Activated CD8-positive, alpha-beta T cell treated with anti-CD3 and anti-CD28 coated beads, Interleukin-2, amount 10 ng/mL, durations not matched to agents 7 days and 5 days (primary cell): ENCODE measurements around the gene MTMR12. TPM values are rescaled to one million over a fixed set of nuclear protein-coding genes. Genes with fewer than 3 reads are reported as not detected.

Experiments used
- ATAC-seq: fragments of 150-1000 bp; cut with Tn5 transposase; one replicate; pipeline ENCODE4 v1.10.0; 2021; ENCODE audit warnings: moderate library complexity
- CTCF ChIA-PET: fragments of 350-600 bp; sonication (Branson Sonifier 250); formaldehyde crosslinking; loops from one replicate; lab custom pipeline; 2021; ENCODE audit warnings: antibody characterized with exemption; lab: Charles Lee
- POLR2A ChIA-PET: fragments of 350-600 bp; sonication (Branson Sonifier 250); formaldehyde crosslinking; loops from one replicate; lab custom pipeline; 2021; ENCODE audit warnings: antibody characterized with exemption; lab: Charles Lee
- DNase-seq: peaks from one replicate; pipeline ENCODE4 v3.0.0-alpha.2; 2020
- H3K27ac Mint-ChIP-seq: one replicate; pipeline ENCODE4 v1.8.0; 2021; ENCODE audit warnings: mild to moderate bottlenecking, mixed read lengths
- H3K27me3 Mint-ChIP-seq: one replicate; pipeline ENCODE4 v1.8.0; 2021; ENCODE audit warnings: low read depth, mixed read lengths
- H3K36me3 Mint-ChIP-seq: one replicate; pipeline ENCODE4 v1.8.0; 2021; ENCODE audit warnings: low read depth, mixed read lengths
- H3K4me1 Mint-ChIP-seq: one replicate; pipeline ENCODE4 v1.8.0; 2021; ENCODE audit warnings: low read depth, mixed read lengths
- H3K4me3 Mint-ChIP-seq: one replicate; pipeline ENCODE4 v1.8.0; 2021; ENCODE audit warnings: mild to moderate bottlenecking, mixed read lengths
- H3K9me3 Mint-ChIP-seq: one replicate; pipeline ENCODE4 v1.8.0; 2022; ENCODE audit warnings: mixed read lengths; ENCODE audit not compliant: insufficient read depth
- total RNA-seq, 2 experiments: library from RNA; stranded (reverse); gene quantifications; one replicate each; pipeline ENCODE4 v1.2.3, GENCODE V29; 2021

The MTMR12 gene
- total RNA-seq = 10 to 100 TPM; 23.9 to 29.4 TPM

GRCh38 chr5:32312595-32313332 is at the start of gene MTMR12:
Gene MTMR12, minus strand, starts transcription at chr5:32312939. Its CDS starts 101 bp downstream, at chr5:32312838.
- ATAC-seq (peak; percentile 98), DNase-seq (peak; percentile 100)
- H3K36me3 Mint-ChIP-seq = peaks cover 18% of the 10 kb centered on the region
- H3K4me1 Mint-ChIP-seq = peaks cover 28% of the 10 kb centered on the region
- H3K4me3 Mint-ChIP-seq = peak within 1 kb of the TSS; percentile 84
- no peaks in the 10 kb centered on the region for H3K9me3 Mint-ChIP-seq
- POLR2A ChIA-PET = interaction anchor here (0.6 to 1.9 kb wide), 2 partner anchors 15 to 139 kb away, joined by 3 to 6 read pairs; partner anchors contain the start of gene GOLPH3
- peak within 1 kb of the TSS; percentile 96 for H3K27ac Mint-ChIP-seq
- no peaks in the 10 kb centered on the region for H3K27me3 Mint-ChIP-seq
- CTCF ChIA-PET = no interaction called here

- ChIA-PET CTCF (no interaction called here), POLR2A (no interaction called here)
- H3K4me1 Mint-ChIP-seq = no peaks in the 10 kb centered on the region
- no peaks in the 10 kb centered on the region for H3K9me3 Mint-ChIP-seq
- H3K36me3 Mint-ChIP-seq = peaks cover 38% of the 10 kb centered on the region
- ATAC-seq (no peak), DNase-seq (no peak)
- no peak overlapping the region for H3K4me3 Mint-ChIP-seq
- H3K27ac Mint-ChIP-seq = no peak overlapping the region
- no peaks in the 10 kb centered on the region for H3K27me3 Mint-ChIP-seq
These were observed 49.8 kb upstream of the MTMR12 start for GRCh38 chr5:32362527-32362926.

DNA sequence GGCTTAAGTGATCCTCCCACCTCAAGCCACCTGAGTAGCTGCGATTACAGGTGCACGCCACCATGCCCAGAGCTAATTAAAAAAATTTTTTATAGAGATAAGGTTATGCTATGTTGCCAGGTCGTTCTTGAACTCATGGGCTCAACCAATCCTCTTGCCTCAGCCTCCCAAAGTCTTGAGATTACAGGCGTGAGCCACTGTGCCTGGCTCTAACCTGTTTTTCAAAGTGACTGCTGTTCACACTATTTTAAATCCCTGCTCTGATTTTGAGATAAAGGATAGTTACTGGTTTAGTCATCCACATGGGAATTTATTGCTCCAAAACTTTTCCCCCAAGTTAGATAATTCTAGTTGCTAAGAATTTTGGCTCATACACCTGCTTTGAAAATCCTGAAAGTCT is 48.2 kb upstream of the MTMR12 start:
- Mint-ChIP-seq H3K4me1 (no peaks in the 10 kb centered on the region), H3K27ac (no peak overlapping the region), H3K27me3 (no peaks in the 10 kb centered on the region), H3K9me3 (no peaks in the 10 kb centered on the region), H3K4me3 (no peak overlapping the region), H3K36me3 (peaks cover 43% of the 10 kb centered on the region)
- no peak for DNase-seq
- ATAC-seq = no peak
- ChIA-PET CTCF (no interaction called here), POLR2A (no interaction called here)

DNA sequence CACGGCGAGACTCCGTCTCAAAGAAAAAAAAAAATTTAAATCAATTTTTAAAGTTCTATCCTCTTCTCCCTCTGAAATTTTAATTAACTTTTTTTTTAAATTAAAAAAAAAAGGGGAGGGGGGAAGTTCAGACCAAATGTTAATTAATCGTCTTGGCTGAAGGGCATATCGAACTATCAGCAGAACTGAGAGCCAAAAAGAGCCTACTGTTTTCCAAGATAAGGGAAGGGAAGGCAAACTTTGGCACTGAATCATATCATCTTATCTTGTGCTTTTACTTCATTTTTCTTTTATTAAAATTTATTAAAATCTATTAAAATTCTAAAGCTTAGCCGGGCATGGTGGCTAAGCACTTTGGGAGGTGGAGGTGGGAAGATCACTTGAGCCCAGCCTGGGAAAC is 45.9 kb upstream of the MTMR12 start:
- DNase-seq (no peak), ATAC-seq (no peak)
- ChIA-PET POLR2A (no interaction called here), CTCF (no interaction called here)
- H3K4me3 Mint-ChIP-seq = no peak overlapping the region
- no peaks in the 10 kb centered on the region for H3K9me3 Mint-ChIP-seq
- H3K27ac Mint-ChIP-seq = no peak overlapping the region
- no peaks in the 10 kb centered on the region for H3K27me3 Mint-ChIP-seq
- peaks cover 53% of the 10 kb centered on the region for H3K36me3 Mint-ChIP-seq
- no peaks in the 10 kb centered on the region for H3K4me1 Mint-ChIP-seq

DNA sequence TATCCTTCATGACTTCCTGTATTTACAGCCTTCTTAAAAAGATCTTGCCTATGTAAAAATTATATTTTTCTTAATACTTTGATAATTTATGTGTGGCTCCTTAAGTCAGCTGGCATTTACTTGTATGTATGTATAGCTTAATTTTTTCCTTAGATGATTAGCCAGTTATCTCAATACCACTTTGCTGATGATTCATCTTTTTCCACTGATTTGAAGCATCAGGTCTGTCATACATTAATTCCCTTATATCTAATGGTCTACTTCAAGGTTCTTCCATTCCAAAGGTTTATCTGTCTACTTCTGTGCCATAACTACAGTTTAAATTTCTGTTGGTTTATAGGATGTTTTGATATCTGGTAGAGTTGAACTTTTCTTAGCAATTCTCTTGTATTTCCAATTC is 44.9 kb upstream of the MTMR12 start:
- H3K4me3 Mint-ChIP-seq = no peak overlapping the region
- H3K36me3 Mint-ChIP-seq = peaks cover 47% of the 10 kb centered on the region
- DNase-seq = no peak
- ChIA-PET POLR2A (no interaction called here), CTCF (no interaction called here)
- H3K4me1 Mint-ChIP-seq = no peaks in the 10 kb centered on the region
- no peak overlapping the region for H3K27ac Mint-ChIP-seq
- H3K9me3 Mint-ChIP-seq = no peaks in the 10 kb centered on the region
- no peaks in the 10 kb centered on the region for H3K27me3 Mint-ChIP-seq
- no peak for ATAC-seq

DNA sequence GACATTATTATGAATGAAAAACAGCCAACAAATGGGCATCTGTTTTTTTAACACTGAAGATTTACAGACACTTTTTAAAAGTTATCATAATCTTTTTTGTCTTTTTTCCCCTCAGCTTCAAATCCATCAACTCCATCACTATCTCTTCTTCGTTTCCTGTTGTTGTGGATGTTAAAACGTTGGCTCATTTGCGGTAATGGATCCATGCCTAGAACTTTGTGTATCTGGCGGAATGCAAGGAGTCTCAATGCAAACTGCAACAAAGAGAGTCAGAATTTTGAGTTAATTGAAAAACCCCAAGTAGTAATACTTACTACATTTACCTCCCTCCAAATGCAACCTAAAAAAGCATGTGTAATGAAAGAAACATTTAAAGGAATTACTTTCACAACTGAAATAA is 42.9 kb upstream of the MTMR12 start:
- ATAC-seq (no peak), DNase-seq (no peak)
- Mint-ChIP-seq H3K9me3 (no peaks in the 10 kb centered on the region), H3K27me3 (no peaks in the 10 kb centered on the region), H3K36me3 (peaks cover 45% of the 10 kb centered on the region), H3K27ac (peak overlapping the region; percentile 24), H3K4me3 (no peak overlapping the region), H3K4me1 (no peaks in the 10 kb centered on the region)
- ChIA-PET POLR2A (no interaction called here), CTCF (interaction anchor here (0.9 to 1.1 kb wide), 2 partner anchors 26 to 123 kb away, joined by 3 read pairs; no protein-coding TSS in a partner anchor)

- H3K27ac Mint-ChIP-seq = no peak overlapping the region
- CTCF ChIA-PET = no interaction called here
These were observed 40.7 kb upstream of the MTMR12 start for GRCh38 chr5:32353420-32353819.

GRCh38 chr5:32352685-32353084 is 39.9 kb upstream of the MTMR12 start:
- H3K27me3 Mint-ChIP-seq = no peaks in the 10 kb centered on the region
- ATAC-seq = no peak

More at GRCh38 chr5:32353420-32353819, 40.7 kb upstream of the MTMR12 start:
- POLR2A ChIA-PET = no interaction called here
- DNase-seq (no peak), ATAC-seq (no peak)
- Mint-ChIP-seq H3K36me3 (peaks cover 32% of the 10 kb centered on the region), H3K9me3 (no peaks in the 10 kb centered on the region), H3K4me1 (no peaks in the 10 kb centered on the region), H3K4me3 (no peak overlapping the region), H3K27me3 (no peaks in the 10 kb centered on the region)

DNA sequence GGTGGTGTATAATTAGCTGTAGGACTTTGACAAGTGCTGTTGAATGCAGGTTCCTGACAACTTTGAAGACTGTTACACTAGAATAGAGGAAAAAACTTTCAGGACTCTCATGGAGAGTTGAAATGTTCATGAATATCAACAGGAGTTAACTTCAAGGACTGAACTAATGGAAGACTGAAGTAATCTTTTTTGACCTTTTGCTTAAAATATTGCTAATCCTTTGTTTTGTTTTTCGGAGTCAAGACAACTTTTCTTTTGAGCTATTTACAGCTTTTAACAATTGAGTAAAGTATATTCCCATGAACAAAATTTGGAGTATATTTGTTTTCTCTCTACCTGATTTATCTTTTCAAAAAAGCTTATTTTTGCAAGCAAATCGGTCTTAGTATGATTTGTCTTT is 34.1 kb upstream of the MTMR12 start:
- ChIA-PET POLR2A (no interaction called here), CTCF (interaction anchor here (0.7 to 2.3 kb wide), 2 partner anchors 16 to 115 kb away, joined by 3 to 10 read pairs; no protein-coding TSS in a partner anchor)
- DNase-seq (no peak), ATAC-seq (no peak)
- H3K36me3 Mint-ChIP-seq = peaks cover 9% of the 10 kb centered on the region
- H3K27ac Mint-ChIP-seq = no peak overlapping the region
- no peaks in the 10 kb centered on the region for H3K27me3 Mint-ChIP-seq
- peaks cover 19% of the 10 kb centered on the region for H3K9me3 Mint-ChIP-seq
- H3K4me3 Mint-ChIP-seq = no peak overlapping the region
- H3K4me1 Mint-ChIP-seq = no peaks in the 10 kb centered on the region

More at GRCh38 chr5:32352685-32353084, 39.9 kb upstream of the MTMR12 start:
- no peak overlapping the region for H3K4me3 Mint-ChIP-seq
- H3K9me3 Mint-ChIP-seq = peaks cover 2% of the 10 kb centered on the region
- H3K36me3 Mint-ChIP-seq = peaks cover 31% of the 10 kb centered on the region
- H3K4me1 Mint-ChIP-seq = no peaks in the 10 kb centered on the region
- no peak overlapping the region for H3K27ac Mint-ChIP-seq
- ChIA-PET POLR2A (no interaction called here), CTCF (no interaction called here)
- no peak for DNase-seq

DNA sequence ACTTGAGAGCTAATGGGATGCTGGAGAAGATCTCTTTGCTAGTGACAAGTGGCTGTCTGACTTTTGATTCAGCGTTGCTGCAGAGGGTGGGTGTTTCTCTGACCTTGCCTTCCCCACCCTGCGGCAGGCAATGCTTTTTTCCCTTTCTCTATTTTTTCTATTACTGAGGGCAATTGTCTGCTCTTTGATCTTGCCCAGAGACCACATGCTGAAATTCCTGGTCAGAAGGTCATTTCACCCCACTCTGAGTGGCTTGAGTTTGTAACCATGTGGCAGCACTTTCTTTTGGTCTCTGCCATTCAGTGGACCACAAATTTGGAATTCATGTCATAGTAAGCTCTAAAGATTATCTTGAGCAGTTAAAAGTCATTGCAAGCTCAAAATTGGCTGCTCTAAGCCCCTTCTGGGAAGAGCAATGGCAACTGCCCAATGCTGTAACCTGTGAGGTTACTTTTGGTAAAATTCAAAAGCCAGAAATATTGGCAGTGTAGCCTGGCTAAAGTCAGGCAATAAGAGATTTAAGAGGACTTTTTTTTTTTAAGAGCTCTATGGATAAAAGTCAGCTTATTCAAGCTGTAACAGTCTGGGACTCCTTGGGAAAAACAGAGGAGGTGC is 30.4 kb upstream of the MTMR12 start:
- Mint-ChIP-seq H3K9me3 (peaks cover 44% of the 10 kb centered on the region), H3K27me3 (no peaks in the 10 kb centered on the region), H3K27ac (no peak overlapping the region), H3K4me1 (no peaks in the 10 kb centered on the region), H3K36me3 (peaks cover 2% of the 10 kb centered on the region), H3K4me3 (no peak overlapping the region)
- POLR2A ChIA-PET = no interaction called here
- DNase-seq (no peak), ATAC-seq (no peak)
- CTCF ChIA-PET = interaction anchor here (1.2 to 2.3 kb wide), 3 partner anchors 12 to 112 kb away, joined by 4 to 5 read pairs (median 4); no protein-coding TSS in a partner anchor

DNA sequence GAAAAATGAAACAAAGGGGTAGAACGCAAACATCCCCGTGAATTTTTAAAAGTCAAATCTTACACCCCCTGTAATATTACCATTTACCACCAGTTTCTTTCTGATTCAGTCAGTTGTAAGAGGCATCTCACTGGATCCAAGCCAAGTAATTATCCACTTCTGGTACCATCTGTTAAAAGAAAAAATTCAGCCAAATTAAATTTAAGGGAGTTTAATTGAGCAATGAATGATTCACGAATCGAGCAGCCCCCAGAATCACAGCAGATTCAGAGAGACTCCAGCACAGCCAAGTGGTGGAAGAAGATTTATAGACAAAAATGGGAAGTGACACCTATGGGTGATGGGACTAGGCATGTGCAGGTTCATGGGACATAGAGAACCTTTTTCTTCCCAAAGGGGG is 29.9 kb upstream of the MTMR12 start:
- CTCF ChIA-PET = interaction anchor here (1.2 to 1.3 kb wide), 2 partner anchors 11 to 13 kb away, joined by 4 read pairs; no protein-coding TSS in a partner anchor
- Mint-ChIP-seq H3K27ac (no peak overlapping the region), H3K4me1 (no peaks in the 10 kb centered on the region), H3K36me3 (peaks cover 4% of the 10 kb centered on the region), H3K9me3 (peaks cover 44% of the 10 kb centered on the region), H3K27me3 (no peaks in the 10 kb centered on the region), H3K4me3 (no peak overlapping the region)
- DNase-seq (no peak), ATAC-seq (no peak)
- POLR2A ChIA-PET = interaction anchor here (0.6 kb wide), 1 partner anchor 11 kb away, joined by 5 read pairs; no protein-coding TSS in a partner anchor

DNA sequence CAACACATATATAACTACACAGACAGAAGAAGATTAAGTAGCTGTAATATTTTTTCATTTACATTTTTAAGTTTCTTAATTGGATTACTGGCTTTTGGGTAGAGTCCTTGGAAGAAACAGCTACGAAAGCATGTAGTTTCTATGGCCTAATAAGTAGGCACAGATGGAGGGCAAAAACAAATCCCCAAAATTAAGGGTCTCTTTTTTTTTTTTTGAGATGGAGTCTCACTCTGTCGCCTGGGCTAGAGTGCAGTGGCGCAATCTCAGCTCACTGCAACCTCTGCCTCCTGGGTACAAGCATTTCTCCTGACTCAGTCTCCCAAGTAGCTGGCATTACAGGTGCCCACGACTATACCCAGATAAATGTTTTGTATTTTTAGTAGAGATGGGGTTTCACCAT is 27.1 kb upstream of the MTMR12 start:
- ATAC-seq (no peak), DNase-seq (no peak)
- H3K4me1 Mint-ChIP-seq = no peaks in the 10 kb centered on the region
- no peak overlapping the region for H3K27ac Mint-ChIP-seq
- no peaks in the 10 kb centered on the region for H3K27me3 Mint-ChIP-seq
- H3K4me3 Mint-ChIP-seq = no peak overlapping the region
- POLR2A ChIA-PET = no interaction called here
- peaks cover 38% of the 10 kb centered on the region for H3K9me3 Mint-ChIP-seq
- CTCF ChIA-PET = interaction anchor here (0.8 to 0.9 kb wide), 2 partner anchors 10 to 108 kb away, joined by 3 to 6 read pairs; no protein-coding TSS in a partner anchor
- H3K36me3 Mint-ChIP-seq = peaks cover 4% of the 10 kb centered on the region
